ENCODE results near the gene PAFAH1B1.

DNA sequence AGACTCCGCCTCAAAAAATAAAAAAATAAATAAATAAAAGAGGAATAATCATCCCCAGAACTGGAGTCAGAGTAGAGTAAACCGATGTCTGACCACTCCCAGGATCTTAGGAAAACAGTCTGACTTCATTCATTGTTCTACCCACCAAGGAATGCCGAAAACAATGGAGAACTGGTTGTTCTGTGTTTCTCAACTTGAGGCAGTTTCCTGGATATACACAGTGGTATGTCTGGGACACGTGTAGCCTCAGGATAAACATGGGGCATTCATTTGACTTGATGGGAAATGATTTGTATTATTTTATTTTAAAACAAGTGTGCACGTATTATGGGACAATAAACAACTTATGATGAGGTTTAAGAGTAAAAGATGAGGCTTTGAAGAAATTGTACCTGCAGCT, 32.8 kb upstream of the PAFAH1B1 start:
- TF ChIP-seq, protein P1, sequence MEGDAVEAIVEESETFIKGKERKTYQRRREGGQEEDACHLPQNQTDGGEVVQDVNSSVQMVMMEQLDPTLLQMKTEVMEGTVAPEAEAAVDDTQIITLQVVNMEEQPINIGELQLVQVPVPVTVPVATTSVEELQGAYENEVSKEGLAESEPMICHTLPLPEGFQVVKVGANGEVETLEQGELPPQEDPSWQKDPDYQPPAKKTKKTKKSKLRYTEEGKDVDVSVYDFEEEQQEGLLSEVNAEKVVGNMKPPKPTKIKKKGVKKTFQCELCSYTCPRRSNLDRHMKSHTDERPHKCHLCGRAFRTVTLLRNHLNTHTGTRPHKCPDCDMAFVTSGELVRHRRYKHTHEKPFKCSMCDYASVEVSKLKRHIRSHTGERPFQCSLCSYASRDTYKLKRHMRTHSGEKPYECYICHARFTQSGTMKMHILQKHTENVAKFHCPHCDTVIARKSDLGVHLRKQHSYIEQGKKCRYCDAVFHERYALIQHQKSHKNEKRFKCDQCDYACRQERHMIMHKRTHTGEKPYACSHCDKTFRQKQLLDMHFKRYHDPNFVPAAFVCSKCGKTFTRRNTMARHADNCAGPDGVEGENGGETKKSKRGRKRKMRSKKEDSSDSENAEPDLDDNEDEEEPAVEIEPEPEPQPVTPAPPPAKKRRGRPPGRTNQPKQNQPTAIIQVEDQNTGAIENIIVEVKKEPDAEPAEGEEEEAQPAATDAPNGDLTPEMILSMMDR (tag by site-specific recombination; IDR thresholded peaks at IDR 0.05), result no peak
- TF ChIP-seq SETDB1 (IDR thresholded peaks at IDR 0.05; ENCODE audit: insufficient read length, low read length), result no peak
- TF ChIP-seq ZNF530 (tag by site-specific recombination; IDR thresholded peaks at IDR 0.05; ENCODE audit: low read depth), result no peak
- no peak for TF ChIP-seq YY1 (tag by site-specific recombination; IDR thresholded peaks at IDR 0.05)
- TF ChIP-seq ZNF138 (tag by site-specific recombination; IDR thresholded peaks at IDR 0.05; ENCODE audit: borderline replicate concordance), result no peak
- TF ChIP-seq, protein P2, sequence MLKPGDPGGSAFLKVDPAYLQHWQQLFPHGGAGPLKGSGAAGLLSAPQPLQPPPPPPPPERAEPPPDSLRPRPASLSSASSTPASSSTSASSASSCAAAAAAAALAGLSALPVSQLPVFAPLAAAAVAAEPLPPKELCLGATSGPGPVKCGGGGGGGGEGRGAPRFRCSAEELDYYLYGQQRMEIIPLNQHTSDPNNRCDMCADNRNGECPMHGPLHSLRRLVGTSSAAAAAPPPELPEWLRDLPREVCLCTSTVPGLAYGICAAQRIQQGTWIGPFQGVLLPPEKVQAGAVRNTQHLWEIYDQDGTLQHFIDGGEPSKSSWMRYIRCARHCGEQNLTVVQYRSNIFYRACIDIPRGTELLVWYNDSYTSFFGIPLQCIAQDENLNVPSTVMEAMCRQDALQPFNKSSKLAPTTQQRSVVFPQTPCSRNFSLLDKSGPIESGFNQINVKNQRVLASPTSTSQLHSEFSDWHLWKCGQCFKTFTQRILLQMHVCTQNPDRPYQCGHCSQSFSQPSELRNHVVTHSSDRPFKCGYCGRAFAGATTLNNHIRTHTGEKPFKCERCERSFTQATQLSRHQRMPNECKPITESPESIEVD (tag by site-specific recombination; IDR thresholded peaks at IDR 0.05), result no peak
- no peak for TF ChIP-seq ZNF24 (tag by site-specific recombination; IDR thresholded peaks at IDR 0.05)
- TF ChIP-seq ZBTB21 (tag by site-specific recombination; IDR thresholded peaks at IDR 0.05), result no peak
- TF ChIP-seq, protein P3, sequence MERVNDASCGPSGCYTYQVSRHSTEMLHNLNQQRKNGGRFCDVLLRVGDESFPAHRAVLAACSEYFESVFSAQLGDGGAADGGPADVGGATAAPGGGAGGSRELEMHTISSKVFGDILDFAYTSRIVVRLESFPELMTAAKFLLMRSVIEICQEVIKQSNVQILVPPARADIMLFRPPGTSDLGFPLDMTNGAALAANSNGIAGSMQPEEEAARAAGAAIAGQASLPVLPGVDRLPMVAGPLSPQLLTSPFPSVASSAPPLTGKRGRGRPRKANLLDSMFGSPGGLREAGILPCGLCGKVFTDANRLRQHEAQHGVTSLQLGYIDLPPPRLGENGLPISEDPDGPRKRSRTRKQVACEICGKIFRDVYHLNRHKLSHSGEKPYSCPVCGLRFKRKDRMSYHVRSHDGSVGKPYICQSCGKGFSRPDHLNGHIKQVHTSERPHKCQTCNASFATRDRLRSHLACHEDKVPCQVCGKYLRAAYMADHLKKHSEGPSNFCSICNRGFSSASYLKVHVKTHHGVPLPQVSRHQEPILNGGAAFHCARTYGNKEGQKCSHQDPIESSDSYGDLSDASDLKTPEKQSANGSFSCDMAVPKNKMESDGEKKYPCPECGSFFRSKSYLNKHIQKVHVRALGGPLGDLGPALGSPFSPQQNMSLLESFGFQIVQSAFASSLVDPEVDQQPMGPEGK (tag by site-specific recombination; IDR thresholded peaks at IDR 0.05), result no peak
- TF ChIP-seq, protein P4, sequence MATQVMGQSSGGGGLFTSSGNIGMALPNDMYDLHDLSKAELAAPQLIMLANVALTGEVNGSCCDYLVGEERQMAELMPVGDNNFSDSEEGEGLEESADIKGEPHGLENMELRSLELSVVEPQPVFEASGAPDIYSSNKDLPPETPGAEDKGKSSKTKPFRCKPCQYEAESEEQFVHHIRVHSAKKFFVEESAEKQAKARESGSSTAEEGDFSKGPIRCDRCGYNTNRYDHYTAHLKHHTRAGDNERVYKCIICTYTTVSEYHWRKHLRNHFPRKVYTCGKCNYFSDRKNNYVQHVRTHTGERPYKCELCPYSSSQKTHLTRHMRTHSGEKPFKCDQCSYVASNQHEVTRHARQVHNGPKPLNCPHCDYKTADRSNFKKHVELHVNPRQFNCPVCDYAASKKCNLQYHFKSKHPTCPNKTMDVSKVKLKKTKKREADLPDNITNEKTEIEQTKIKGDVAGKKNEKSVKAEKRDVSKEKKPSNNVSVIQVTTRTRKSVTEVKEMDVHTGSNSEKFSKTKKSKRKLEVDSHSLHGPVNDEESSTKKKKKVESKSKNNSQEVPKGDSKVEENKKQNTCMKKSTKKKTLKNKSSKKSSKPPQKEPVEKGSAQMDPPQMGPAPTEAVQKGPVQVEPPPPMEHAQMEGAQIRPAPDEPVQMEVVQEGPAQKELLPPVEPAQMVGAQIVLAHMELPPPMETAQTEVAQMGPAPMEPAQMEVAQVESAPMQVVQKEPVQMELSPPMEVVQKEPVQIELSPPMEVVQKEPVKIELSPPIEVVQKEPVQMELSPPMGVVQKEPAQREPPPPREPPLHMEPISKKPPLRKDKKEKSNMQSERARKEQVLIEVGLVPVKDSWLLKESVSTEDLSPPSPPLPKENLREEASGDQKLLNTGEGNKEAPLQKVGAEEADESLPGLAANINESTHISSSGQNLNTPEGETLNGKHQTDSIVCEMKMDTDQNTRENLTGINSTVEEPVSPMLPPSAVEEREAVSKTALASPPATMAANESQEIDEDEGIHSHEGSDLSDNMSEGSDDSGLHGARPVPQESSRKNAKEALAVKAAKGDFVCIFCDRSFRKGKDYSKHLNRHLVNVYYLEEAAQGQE (tag by site-specific recombination; IDR thresholded peaks at IDR 0.05), result no peak
- TF ChIP-seq ZNF521 (tag by site-specific recombination; IDR thresholded peaks at IDR 0.05), result no peak
- TF ChIP-seq ZNF184 (tag by site-specific recombination; IDR thresholded peaks at IDR 0.05), result no peak
- TF ChIP-seq ZNF10 (tag by site-specific recombination; IDR thresholded peaks at IDR 0.05), result no peak
- no peak for TF ChIP-seq ZFP37 (tag by site-specific recombination; IDR thresholded peaks at IDR 0.05)

All from HEK293 (cell line).